Activated T-cell treated with anti-CD3 and anti-CD28 coated beads for 4 hours (primary cell): ENCODE results near the gene MGST2.
"Not testable (repeated sequence)": the region's sequence is repeated elsewhere in the genome, so short reads cannot be mapped to it uniquely, and the experiment has no call there.

ENCODE experiments used
- DNase-seq: peaks from one replicate; pipeline ENCODE4 v3.0.0-alpha.2; 2020

MGST2 gene

GRCh38 chr4:139672732-139673131 is 7.1 kb downstream of the MGST2 start:
- no peak for DNase-seq

- no peak for DNase-seq
Observed at GRCh38 chr4:139674875-139675550, 9.4 kb downstream of the MGST2 start.

- no peak for DNase-seq
Observed at GRCh38 chr4:139675651-139676050, 10.0 kb downstream of the MGST2 start.

GRCh38 chr4:139676365-139676764 is 10.7 kb downstream of the MGST2 start:
- DNase-seq = no peak

- no peak for DNase-seq
Observed at GRCh38 chr4:139676913-139677585, 11.4 kb downstream of the MGST2 start.

GRCh38 chr4:139682309-139682708 is 16.7 kb downstream of the MGST2 start:
- no peak for DNase-seq

- no peak for DNase-seq
Observed at GRCh38 chr4:139682741-139683151, 17.1 kb downstream of the MGST2 start.

- no peak for DNase-seq
Observed at GRCh38 chr4:139684351-139684750, 18.7 kb downstream of the MGST2 start.

- DNase-seq = no peak
Observed at GRCh38 chr4:139685180-139685579, 19.6 kb downstream of the MGST2 start.

- no peak for DNase-seq
Observed at GRCh38 chr4:139686130-139686529, 20.5 kb downstream of the MGST2 start.

GRCh38 chr4:139686988-139687387 is 21.4 kb downstream of the MGST2 start:
- no peak for DNase-seq

GRCh38 chr4:139689093-139689722 is 23.6 kb downstream of the MGST2 start:
- DNase-seq = no peak

- no peak for DNase-seq
Observed at GRCh38 chr4:139690419-139690818, 24.8 kb downstream of the MGST2 start.

GRCh38 chr4:139692309-139693012 is 26.8 kb downstream of the MGST2 start:
- no peak for DNase-seq

- DNase-seq = no peak
Observed at GRCh38 chr4:139694522-139695107, 29.0 kb downstream of the MGST2 start.

- DNase-seq = no peak
Observed at GRCh38 chr4:139696491-139696890, 30.9 kb downstream of the MGST2 start.

- not testable (repeated sequence) for DNase-seq
Observed at GRCh38 chr4:139698167-139698925, 32.7 kb downstream of the MGST2 start.

- DNase-seq = no peak
Observed at GRCh38 chr4:139700568-139700967, 34.9 kb downstream of the MGST2 start.

- no peak for DNase-seq
Observed at GRCh38 chr4:139704915-139705485, 39.4 kb downstream of the MGST2 start.

- DNase-seq = no peak
Observed at GRCh38 chr4:139709660-139710059, 44.0 kb downstream of the MGST2 start.

GRCh38 chr4:139710073-139710472 is 44.5 kb downstream of the MGST2 start:
- no peak for DNase-seq

GRCh38 chr4:139711461-139711860 is 45.8 kb downstream of the MGST2 start:
- DNase-seq = no peak
